ENCODE data around the gene GRB10.

Gene GRB10

DNA sequence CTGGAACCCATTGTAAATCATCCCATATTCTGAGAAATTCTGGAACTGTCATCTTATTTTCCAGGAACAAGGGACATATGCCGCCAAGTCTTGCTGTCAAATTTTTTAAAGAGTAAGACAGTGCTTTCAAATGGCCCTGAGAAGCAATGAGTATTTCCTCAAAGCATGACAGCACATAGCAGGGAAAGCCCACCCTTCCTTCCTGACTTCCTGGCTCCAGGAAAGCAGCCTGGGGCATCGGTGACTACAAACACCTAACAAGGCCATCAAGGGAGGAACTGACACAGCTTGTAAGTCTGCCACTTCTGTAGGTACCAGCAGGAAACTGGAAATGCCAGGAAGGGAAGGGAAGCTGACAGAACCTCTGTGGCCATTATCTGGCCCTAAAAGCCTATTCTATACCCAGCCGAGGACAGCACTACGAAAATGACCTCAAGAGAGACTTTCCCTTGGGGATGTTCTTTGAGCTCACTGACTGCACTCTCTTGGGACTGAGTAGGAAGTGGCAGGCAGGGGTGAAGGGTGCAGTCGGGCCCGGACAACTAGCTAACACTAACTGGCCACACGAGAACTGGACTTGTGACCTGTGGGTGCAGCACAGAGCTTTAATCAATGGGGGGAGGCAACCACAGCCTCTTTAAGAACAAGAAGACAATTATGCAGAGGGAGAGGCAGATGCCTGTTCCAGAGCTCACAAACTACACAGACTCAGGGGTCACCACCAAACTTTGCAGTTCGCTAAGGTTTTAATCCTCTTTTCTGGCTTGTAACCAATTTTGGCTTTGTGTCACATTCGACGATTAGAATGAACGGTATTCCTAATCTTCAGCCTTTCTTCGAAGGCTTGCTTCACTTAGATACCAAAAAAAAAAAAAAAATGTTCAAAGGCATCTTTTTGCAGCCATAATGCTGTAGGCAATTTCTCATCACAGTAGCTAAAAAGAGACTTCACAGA, 52.0 kb downstream of the GRB10 start:
- peaks cover 17% of the 10 kb centered on the region for H3K4me1 Mint-ChIP-seq
- H3K27ac Mint-ChIP-seq, result no peak overlapping the region
- no peaks in the 10 kb centered on the region for H3K27me3 Mint-ChIP-seq (ENCODE audit: low read depth, poor library complexity)
- H3K9me3 Mint-ChIP-seq, result peaks cover 13% of the 10 kb centered on the region
- H3K36me3 Mint-ChIP-seq (ENCODE audit: low read depth), result peaks cover 36% of the 10 kb centered on the region
- H3K4me3 Mint-ChIP-seq, result no peak overlapping the region
- no peak for DNase-seq
- TF ChIP-seq, protein P1, sequence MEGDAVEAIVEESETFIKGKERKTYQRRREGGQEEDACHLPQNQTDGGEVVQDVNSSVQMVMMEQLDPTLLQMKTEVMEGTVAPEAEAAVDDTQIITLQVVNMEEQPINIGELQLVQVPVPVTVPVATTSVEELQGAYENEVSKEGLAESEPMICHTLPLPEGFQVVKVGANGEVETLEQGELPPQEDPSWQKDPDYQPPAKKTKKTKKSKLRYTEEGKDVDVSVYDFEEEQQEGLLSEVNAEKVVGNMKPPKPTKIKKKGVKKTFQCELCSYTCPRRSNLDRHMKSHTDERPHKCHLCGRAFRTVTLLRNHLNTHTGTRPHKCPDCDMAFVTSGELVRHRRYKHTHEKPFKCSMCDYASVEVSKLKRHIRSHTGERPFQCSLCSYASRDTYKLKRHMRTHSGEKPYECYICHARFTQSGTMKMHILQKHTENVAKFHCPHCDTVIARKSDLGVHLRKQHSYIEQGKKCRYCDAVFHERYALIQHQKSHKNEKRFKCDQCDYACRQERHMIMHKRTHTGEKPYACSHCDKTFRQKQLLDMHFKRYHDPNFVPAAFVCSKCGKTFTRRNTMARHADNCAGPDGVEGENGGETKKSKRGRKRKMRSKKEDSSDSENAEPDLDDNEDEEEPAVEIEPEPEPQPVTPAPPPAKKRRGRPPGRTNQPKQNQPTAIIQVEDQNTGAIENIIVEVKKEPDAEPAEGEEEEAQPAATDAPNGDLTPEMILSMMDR (IDR thresholded peaks at IDR 0.05), result no peak

DNA sequence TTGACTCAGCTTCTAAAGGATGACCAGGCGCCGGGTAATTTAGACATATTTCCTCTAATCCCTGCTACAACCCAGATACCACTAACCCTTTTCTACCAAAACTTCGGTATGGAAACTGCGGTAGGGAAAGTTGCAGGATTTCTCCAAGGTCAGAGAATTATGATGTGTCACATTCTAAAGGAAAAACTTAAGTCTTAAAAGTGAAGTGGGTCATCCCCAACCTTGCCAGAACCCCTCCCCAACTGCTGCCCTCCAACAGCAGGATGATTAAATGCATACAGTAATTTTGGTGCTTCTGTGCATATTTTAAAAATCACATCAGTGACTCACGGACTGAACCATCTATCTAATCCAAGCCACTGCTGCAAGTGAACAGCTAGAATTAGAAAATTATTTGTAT, 52.7 kb downstream of the GRB10 start:
- TF ChIP-seq, protein P1 (IDR thresholded peaks at IDR 0.05), result no peak
- H3K27me3 Mint-ChIP-seq (ENCODE audit: low read depth, poor library complexity), result peaks cover under 1% of the 10 kb centered on the region
- H3K27ac Mint-ChIP-seq, result no peak overlapping the region
- H3K9me3 Mint-ChIP-seq, result peaks cover 7% of the 10 kb centered on the region
- no peak for DNase-seq
- H3K4me1 Mint-ChIP-seq, result peaks cover 21% of the 10 kb centered on the region
- no peak overlapping the region for H3K4me3 Mint-ChIP-seq
- H3K36me3 Mint-ChIP-seq (ENCODE audit: low read depth), result peaks cover 29% of the 10 kb centered on the region

- DNase-seq, result no peak
- Mint-ChIP-seq H3K27me3 (ENCODE audit: low read depth, poor library complexity) (peaks cover 3% of the 10 kb centered on the region), H3K27ac (no peak overlapping the region), H3K36me3 (ENCODE audit: low read depth) (peaks cover 17% of the 10 kb centered on the region), H3K9me3 (no peaks in the 10 kb centered on the region), H3K4me1 (peaks cover 19% of the 10 kb centered on the region), H3K4me3 (no peak overlapping the region)
- TF ChIP-seq, protein P1 (IDR thresholded peaks at IDR 0.05), result no peak
These were observed 54.5 kb downstream of the GRB10 start for GRCh38 chr7:50728184-50728583.

- TF ChIP-seq, protein P1 (IDR thresholded peaks at IDR 0.05), result no peak
- no peak for DNase-seq
- Mint-ChIP-seq H3K9me3 (no peaks in the 10 kb centered on the region), H3K27ac (no peak overlapping the region), H3K4me3 (no peak overlapping the region), H3K36me3 (ENCODE audit: low read depth) (peaks cover 16% of the 10 kb centered on the region), H3K4me1 (peaks cover 19% of the 10 kb centered on the region), H3K27me3 (ENCODE audit: low read depth, poor library complexity) (peaks cover 3% of the 10 kb centered on the region)
These were observed 55.0 kb downstream of the GRB10 start for GRCh38 chr7:50727711-50728110.

DNA sequence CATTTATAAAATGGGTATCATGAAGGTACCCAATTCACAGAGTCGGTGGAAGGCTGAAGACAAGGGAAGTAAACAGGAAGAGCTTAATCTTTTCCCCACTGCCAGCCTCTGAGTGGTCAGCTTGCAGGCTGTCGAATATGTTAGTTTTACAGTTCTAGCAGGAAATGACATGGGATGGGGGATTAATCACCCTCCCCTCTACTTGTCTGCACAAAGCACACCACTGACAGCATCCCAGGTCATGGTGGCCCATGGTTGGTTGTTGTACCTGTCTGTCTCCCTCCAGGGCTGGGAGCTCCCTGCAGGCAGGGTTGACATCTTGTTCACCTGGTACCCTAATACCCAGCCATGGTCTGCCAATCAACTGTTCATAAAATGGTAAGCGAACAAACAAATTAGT, 55.6 kb downstream of the GRB10 start:
- H3K9me3 Mint-ChIP-seq, result no peaks in the 10 kb centered on the region
- peaks cover 3% of the 10 kb centered on the region for H3K27me3 Mint-ChIP-seq (ENCODE audit: low read depth, poor library complexity)
- no peak overlapping the region for H3K27ac Mint-ChIP-seq
- no peak for DNase-seq
- peaks cover 25% of the 10 kb centered on the region for H3K4me1 Mint-ChIP-seq
- H3K4me3 Mint-ChIP-seq, result no peak overlapping the region
- H3K36me3 Mint-ChIP-seq (ENCODE audit: low read depth), result peaks cover 12% of the 10 kb centered on the region
- TF ChIP-seq, protein P1 (IDR thresholded peaks at IDR 0.05), result no peak

GRCh38 chr7:50725774-50726173, 56.9 kb downstream of the GRB10 start:
- Mint-ChIP-seq H3K4me3 (no peak overlapping the region), H3K4me1 (peaks cover 34% of the 10 kb centered on the region), H3K9me3 (no peaks in the 10 kb centered on the region), H3K27ac (no peak overlapping the region), H3K36me3 (ENCODE audit: low read depth) (peaks cover 5% of the 10 kb centered on the region), H3K27me3 (ENCODE audit: low read depth, poor library complexity) (peaks cover 3% of the 10 kb centered on the region)
- DNase-seq, result no peak
- TF ChIP-seq, protein P1 (IDR thresholded peaks at IDR 0.05), result no peak

All from nephron progenitor cell (in vitro differentiated cells).